Osteoblast (primary cell): ENCODE results near the gene MYO5B. TPM values are rescaled to one million over a fixed set of nuclear protein-coding genes. Genes with fewer than 3 reads are reported as not detected.

ENCODE experiments used
- DNase-seq: peaks from one replicate; pipeline ENCODE4 v3.0.0; 2011; ENCODE audit warnings: low spot score, mixed read lengths; ENCODE audit not compliant: insufficient read length; ENCODE audit errors: missing footprints
- H2AFZ ChIP-seq: 2 replicates; pipeline ENCODE4 v1.6.0; 2011; ENCODE audit warnings: mild to moderate bottlenecking, low read length
- H3K27ac ChIP-seq: 2 replicates; pipeline ENCODE4 v1.5.1; 2011; ENCODE audit warnings: mild to moderate bottlenecking, low read depth, low read length, moderate library complexity
- H3K27me3 ChIP-seq: 2 replicates; pipeline ENCODE4 v1.6.0; 2012; ENCODE audit warnings: mild to moderate bottlenecking, control low read depth, inconsistent platforms, low read length, moderate library complexity; ENCODE audit not compliant: insufficient read depth
- H3K36me3 ChIP-seq: 2 replicates; pipeline ENCODE4 v1.5.1; 2011; ENCODE audit warnings: mild to moderate bottlenecking, low read length, control low read depth, moderate library complexity; ENCODE audit not compliant: insufficient read depth
- H3K4me1 ChIP-seq: 2 replicates; pipeline ENCODE4 v1.5.1; 2011; ENCODE audit warnings: mild to moderate bottlenecking, low read length, control low read depth, moderate library complexity; ENCODE audit not compliant: insufficient read depth
- H3K4me2 ChIP-seq: 2 replicates; pipeline ENCODE4 v1.6.0; 2011; ENCODE audit warnings: mild to moderate bottlenecking, low read length; ENCODE audit not compliant: insufficient read depth
- H3K4me3 ChIP-seq: fragments of 200-600 bp; sonication (generic); 3 replicates; pipeline ENCODE4 v1.5.1; 2012; ENCODE audit warnings: mild to moderate bottlenecking, low read length, inconsistent platforms; ENCODE audit not compliant: insufficient read depth
- H3K79me2 ChIP-seq: 2 replicates; pipeline ENCODE4 v1.6.0; 2012; ENCODE audit warnings: mild to moderate bottlenecking, low read length, control low read depth, inconsistent platforms; ENCODE audit not compliant: insufficient read depth
- H3K9me3 ChIP-seq: 2 replicates; pipeline ENCODE4 v1.5.1; 2011; ENCODE audit warnings: low read depth, low read length, control low read depth
- H4K20me1 ChIP-seq: 2 replicates; pipeline ENCODE4 v1.6.0; 2012; ENCODE audit warnings: mild to moderate bottlenecking, low read length, control low read depth; ENCODE audit not compliant: insufficient read depth
- total RNA-seq: library from RNA; depleted of rRNA; stranded (reverse); fragments of >200 nt; gene quantifications from 2 replicates; pipeline ENCODE4 v1.2.3, GENCODE V29; 2012
- TF ChIP-seq, protein P1 (sequence below): IDR thresholded peaks from 2 replicates; pipeline ENCODE4 v1.5.1; 2011; ENCODE audit warnings: mild to moderate bottlenecking, low read depth, low read length, moderate library complexity; ENCODE audit errors: extremely low read depth

The MYO5B gene
- total RNA-seq, 1 donor = 0.36 TPM

DNA sequence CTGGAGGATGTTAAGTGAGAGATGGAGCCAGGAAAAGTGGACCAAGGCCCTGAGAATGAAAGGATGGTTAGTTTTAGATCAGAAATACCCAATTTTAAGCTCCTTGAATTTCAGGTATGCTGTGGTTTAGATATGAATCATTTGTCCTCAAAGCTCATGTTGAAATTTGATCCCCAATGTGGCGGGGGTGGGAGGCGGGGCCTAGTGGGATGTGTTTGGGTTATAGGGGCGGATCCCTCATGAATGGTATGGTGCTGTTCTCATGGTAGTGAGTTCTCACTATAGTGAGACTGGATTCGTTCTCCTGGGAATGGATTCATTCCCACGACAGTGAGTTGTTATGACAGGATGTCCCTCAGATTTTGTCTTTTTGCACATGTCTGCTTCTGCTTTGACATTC, 11.4 kb downstream of the MYO5B start:
- TF ChIP-seq, protein P1, sequence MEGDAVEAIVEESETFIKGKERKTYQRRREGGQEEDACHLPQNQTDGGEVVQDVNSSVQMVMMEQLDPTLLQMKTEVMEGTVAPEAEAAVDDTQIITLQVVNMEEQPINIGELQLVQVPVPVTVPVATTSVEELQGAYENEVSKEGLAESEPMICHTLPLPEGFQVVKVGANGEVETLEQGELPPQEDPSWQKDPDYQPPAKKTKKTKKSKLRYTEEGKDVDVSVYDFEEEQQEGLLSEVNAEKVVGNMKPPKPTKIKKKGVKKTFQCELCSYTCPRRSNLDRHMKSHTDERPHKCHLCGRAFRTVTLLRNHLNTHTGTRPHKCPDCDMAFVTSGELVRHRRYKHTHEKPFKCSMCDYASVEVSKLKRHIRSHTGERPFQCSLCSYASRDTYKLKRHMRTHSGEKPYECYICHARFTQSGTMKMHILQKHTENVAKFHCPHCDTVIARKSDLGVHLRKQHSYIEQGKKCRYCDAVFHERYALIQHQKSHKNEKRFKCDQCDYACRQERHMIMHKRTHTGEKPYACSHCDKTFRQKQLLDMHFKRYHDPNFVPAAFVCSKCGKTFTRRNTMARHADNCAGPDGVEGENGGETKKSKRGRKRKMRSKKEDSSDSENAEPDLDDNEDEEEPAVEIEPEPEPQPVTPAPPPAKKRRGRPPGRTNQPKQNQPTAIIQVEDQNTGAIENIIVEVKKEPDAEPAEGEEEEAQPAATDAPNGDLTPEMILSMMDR = no peak
- no peak for DNase-seq
- H3K36me3 ChIP-seq = no peaks in the 10 kb centered on the region

DNA sequence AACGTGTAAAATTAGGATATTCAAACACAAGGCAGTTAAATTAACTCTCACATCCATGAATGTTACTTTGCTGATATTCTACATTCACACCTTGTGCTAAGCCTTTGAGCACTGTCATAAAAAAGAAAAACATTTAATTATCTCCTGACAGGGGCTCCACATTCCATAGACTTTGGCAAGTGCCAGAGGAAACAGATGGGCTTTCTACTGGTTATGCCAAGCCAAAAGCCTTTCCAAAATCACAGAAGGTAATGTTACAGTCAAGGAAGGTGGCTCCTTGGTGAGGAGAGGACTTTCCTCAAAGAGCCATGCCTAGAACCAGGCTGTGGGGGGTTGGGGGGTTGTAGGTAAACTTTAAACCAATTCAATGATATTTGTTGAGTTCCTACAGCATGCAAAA, 12.4 kb downstream of the MYO5B start:
- no peaks in the 10 kb centered on the region for H3K9me3 ChIP-seq
- no peak overlapping the region for H3K4me3 ChIP-seq
- TF ChIP-seq, protein P1 = no peak
- H3K27ac ChIP-seq = no peak overlapping the region
- no peaks in the 10 kb centered on the region for H3K79me2 ChIP-seq
- no peak overlapping the region for H2AFZ ChIP-seq
- H3K4me2 ChIP-seq = no peak overlapping the region
- H3K27me3 ChIP-seq = peaks cover 3% of the 10 kb centered on the region
- H3K36me3 ChIP-seq = no peaks in the 10 kb centered on the region
- H4K20me1 ChIP-seq = no peaks in the 10 kb centered on the region
- H3K4me1 ChIP-seq = no peaks in the 10 kb centered on the region
- no peak for DNase-seq

More for the DNA sequence above, 11.4 kb downstream of the MYO5B start:
- H3K4me3 ChIP-seq = no peak overlapping the region
- H3K27ac ChIP-seq = no peak overlapping the region
- no peaks in the 10 kb centered on the region for H4K20me1 ChIP-seq
- no peak overlapping the region for H2AFZ ChIP-seq
- H3K9me3 ChIP-seq = no peaks in the 10 kb centered on the region
- no peak overlapping the region for H3K4me2 ChIP-seq
- no peaks in the 10 kb centered on the region for H3K4me1 ChIP-seq
- no peaks in the 10 kb centered on the region for H3K27me3 ChIP-seq
- no peaks in the 10 kb centered on the region for H3K79me2 ChIP-seq

DNA sequence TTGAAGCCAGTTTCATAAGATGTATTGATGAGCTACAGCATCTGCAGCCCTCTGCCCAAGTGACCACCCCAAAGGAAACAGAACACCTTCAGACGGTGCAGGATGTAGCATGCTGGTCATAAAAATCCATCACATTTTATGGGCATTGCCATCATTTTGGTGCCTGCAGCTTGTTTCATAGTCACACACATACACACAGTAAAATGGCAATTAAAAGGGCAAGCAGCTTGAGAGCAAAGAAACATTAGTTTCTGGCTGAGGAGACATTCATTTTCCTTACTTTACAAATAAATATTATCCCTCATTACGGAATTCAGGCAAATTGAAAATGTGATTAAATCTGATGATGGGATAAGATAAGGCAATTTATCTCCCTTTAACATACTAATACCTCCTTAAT, 13.4 kb downstream of the MYO5B start:
- Histone ChIP-seq H3K9me3 (no peaks in the 10 kb centered on the region), H3K4me2 (no peak overlapping the region), H3K27ac (no peak overlapping the region), H4K20me1 (no peaks in the 10 kb centered on the region), H3K27me3 (peaks cover 3% of the 10 kb centered on the region), H3K36me3 (no peaks in the 10 kb centered on the region), H3K79me2 (no peaks in the 10 kb centered on the region), H2AFZ (no peak overlapping the region), H3K4me3 (no peak overlapping the region), H3K4me1 (no peaks in the 10 kb centered on the region)
- TF ChIP-seq, protein P1 = no peak
- DNase-seq = no peak

DNA sequence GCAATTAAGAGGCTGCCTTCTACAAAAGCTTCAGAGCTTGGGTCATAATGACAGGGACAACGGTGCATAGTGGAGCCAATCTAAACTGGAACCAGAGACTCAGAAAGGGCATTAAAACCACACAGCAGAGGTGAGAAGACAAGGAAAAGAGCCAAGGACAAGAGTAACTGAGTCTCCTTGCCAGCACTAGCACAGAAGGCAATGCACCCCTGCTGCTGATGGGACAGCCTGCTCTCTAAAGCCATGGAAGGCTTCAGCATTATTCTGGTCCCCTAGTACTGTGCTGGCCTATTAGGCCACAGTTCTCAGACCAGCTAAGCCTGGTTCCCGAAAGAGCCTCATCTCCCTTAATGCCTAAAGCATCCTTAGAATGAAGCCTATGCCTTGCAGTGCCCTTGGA, 15.5 kb downstream of the MYO5B start:
- TF ChIP-seq, protein P1 = no peak
- DNase-seq = no peak
- no peaks in the 10 kb centered on the region for H3K36me3 ChIP-seq

More for the DNA sequence above, 15.5 kb downstream of the MYO5B start:
- Histone ChIP-seq H2AFZ (no peak overlapping the region), H4K20me1 (no peaks in the 10 kb centered on the region), H3K4me3 (no peak overlapping the region), H3K4me1 (no peaks in the 10 kb centered on the region), H3K79me2 (no peaks in the 10 kb centered on the region), H3K4me2 (no peak overlapping the region), H3K27ac (no peak overlapping the region), H3K27me3 (peaks cover 3% of the 10 kb centered on the region), H3K9me3 (no peaks in the 10 kb centered on the region)
